ENCODE results near the gene SHANK1.
A peak's percentile ranks its signal among the peaks of the same experiment; 100 is the strongest.

The SHANK1 gene

GRCh38 chr19:50725911-50726230 lies 6.3 kb upstream of the SHANK1 start:
- TF ChIP-seq, protein P1, sequence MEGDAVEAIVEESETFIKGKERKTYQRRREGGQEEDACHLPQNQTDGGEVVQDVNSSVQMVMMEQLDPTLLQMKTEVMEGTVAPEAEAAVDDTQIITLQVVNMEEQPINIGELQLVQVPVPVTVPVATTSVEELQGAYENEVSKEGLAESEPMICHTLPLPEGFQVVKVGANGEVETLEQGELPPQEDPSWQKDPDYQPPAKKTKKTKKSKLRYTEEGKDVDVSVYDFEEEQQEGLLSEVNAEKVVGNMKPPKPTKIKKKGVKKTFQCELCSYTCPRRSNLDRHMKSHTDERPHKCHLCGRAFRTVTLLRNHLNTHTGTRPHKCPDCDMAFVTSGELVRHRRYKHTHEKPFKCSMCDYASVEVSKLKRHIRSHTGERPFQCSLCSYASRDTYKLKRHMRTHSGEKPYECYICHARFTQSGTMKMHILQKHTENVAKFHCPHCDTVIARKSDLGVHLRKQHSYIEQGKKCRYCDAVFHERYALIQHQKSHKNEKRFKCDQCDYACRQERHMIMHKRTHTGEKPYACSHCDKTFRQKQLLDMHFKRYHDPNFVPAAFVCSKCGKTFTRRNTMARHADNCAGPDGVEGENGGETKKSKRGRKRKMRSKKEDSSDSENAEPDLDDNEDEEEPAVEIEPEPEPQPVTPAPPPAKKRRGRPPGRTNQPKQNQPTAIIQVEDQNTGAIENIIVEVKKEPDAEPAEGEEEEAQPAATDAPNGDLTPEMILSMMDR (IDR thresholded peaks at IDR 0.05; ENCODE audit: low read length, missing control alignments) = no peak
- no peak for DNase-seq (ENCODE audit: low read depth)
- peak overlapping the region; percentile 72 for H3K4me3 ChIP-seq (replicated peaks; ENCODE audit: low read depth, low read length)

DNA sequence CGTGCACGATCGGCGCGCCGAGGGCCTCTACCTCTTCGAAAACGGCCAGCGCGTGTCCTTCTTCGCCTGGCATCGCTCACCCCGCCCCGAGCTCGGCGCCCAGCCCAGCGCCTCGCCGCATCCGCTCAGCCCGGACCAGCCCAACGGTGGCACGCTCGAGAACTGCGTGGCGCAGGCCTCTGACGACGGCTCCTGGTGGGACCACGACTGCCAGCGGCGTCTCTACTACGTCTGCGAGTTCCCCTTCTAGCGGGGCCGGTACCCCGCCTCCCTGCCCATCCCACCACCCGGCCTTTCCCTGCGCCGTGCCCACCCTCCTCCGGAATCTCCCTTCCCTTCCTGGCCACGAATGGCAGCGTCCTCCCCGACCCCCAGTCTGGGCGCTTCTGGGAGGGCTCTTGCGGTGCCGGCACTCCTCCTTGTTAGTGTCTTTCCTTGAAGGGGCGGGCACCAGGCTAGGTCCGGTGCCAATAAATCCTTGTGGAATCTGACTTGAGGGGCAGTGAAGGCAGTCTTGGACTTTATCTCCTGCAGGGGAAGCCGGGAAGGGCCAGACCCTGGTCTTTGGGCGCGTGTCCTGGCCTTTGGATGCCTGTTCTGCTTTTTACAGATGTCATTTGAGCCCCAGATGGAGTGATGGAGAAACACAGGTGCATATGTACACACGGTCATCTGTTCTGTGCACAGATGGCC lies 5.8 kb upstream of the SHANK1 start:
- TF ChIP-seq, protein P1 (IDR thresholded peaks at IDR 0.05; ENCODE audit: low read length, missing control alignments) = no peak
- H3K4me3 ChIP-seq (replicated peaks; ENCODE audit: low read depth, low read length) = peak overlapping the region; percentile 72
- DNase-seq (ENCODE audit: low read depth) = no peak

- TF ChIP-seq, protein P1 (IDR thresholded peaks at IDR 0.05; ENCODE audit: low read length, missing control alignments) = peak; percentile 45
- DNase-seq (ENCODE audit: low read depth) = peak; percentile 100
- H3K4me3 ChIP-seq (replicated peaks; ENCODE audit: low read depth, low read length) = peak overlapping the region; percentile 72
These were observed 5.1 kb upstream of the SHANK1 start for GRCh38 chr19:50724522-50725217.

DNA sequence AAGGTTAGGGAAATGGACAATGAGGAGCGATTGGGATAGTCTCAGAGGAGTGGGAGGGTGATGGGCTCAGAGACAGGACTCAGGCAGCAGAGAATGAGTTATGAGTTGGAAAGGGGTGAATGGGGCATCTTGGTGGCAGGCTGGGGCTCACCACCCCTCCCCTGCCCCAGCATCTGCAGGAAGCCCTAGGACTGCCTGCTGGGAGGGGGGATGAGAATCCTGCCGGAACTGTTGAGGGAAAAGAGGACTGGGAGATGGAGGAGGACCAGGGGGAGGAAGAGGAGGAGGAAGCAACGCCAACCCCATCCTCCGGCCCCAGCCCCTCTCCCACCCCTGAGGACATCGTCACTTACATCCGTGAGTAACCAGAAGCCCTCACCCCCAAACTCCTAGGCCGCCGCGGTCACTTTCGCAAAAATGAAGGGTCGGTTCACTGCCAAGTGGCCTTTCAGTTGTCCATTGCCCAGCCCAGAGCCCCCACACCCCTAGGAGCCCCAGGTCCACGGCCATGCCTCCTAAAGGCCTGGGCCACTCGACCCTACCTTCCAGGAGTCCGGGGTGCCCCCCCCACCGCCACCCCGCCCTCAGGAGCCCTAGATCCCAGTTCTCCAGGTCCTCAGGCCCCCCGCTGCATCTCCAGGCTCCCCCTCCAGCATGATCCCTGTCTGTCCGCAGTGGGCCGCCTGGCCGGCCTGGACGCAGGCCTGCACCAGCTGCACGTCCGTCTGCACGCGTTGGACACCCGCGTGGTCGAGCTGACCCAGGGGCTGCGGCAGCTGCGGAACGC lies 4.3 kb upstream of the SHANK1 start:
- peak overlapping the region; percentile 55 for H3K4me3 ChIP-seq (replicated peaks; ENCODE audit: low read depth, low read length)
- DNase-seq (ENCODE audit: low read depth) = no peak
- TF ChIP-seq, protein P1 (IDR thresholded peaks at IDR 0.05; ENCODE audit: low read length, missing control alignments) = no peak

- peak within 1 kb of the TSS; percentile 55 for H3K4me3 ChIP-seq (replicated peaks; ENCODE audit: low read depth, low read length)
- TF ChIP-seq, protein P1 (IDR thresholded peaks at IDR 0.05; ENCODE audit: low read length, missing control alignments) = no peak
- DNase-seq (ENCODE audit: low read depth) = peak; percentile 81
These were observed 3.5 kb upstream of the SHANK1 start, which contains the start of gene CLEC11A for GRCh38 chr19:50723069-50723468. CLEC11A (plus strand) TSS chr19:50723364; CDS start chr19:50723526, 162 bp downstream.

DNA sequence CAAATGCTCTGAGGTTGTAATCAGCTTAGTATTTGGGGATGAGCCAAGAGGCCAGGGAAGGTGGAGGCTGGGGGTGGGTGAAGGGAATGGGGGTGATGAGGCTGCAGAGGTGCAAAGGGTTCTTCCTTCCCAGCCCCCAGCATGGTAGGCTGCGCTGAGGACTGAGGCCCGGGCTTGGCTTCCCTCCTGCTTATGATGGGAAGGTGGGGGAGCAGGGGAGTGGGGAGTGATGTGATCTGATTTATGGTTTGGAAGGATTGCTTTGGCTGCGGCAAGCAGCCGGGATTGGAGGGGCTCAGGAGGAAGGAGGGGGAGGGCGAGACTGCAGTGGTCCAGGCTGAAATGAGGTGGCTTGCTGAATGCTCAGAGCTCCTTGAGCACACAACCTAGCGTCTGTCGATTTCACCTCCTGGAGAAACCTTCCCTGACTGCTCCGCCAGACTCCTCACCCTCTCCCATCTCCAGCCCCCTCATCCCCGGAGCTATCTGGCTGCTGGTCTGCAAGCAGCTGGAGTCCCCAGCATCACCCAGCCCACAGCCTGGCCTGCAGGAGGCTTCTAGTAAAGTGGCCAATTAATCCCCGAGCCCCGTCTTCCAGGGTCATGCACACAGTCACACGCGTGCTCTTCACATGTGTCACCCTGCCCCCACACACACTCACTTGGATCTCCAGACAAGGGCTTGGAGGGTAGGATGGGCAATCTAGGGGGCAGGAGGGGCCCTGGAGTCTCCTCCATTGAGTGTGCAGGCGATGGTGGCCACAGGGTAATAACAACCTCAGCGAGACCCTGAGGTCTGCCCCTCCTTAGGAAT lies 2.8 kb upstream of the SHANK1 start:
- DNase-seq (ENCODE audit: low read depth) = no peak
- TF ChIP-seq, protein P1 (IDR thresholded peaks at IDR 0.05; ENCODE audit: low read length, missing control alignments) = no peak
- H3K4me3 ChIP-seq (replicated peaks; ENCODE audit: low read depth, low read length) = peak overlapping the region; percentile 55
